Cardiac muscle cell (in vitro differentiated cells and primary cell): ENCODE results near the gene EIF4H. TPM values are rescaled to one million over a fixed set of nuclear protein-coding genes. Genes with fewer than 3 reads are reported as not detected.
"Not testable (repeated sequence)": the region's sequence is repeated elsewhere in the genome, so short reads cannot be mapped to it uniquely, and the experiment has no call there.

Experiments
- DNase-seq, 2 donors: peaks; one replicate each; pipeline versions ENCODE4 v3.0.0 to v3.0.0-alpha.2; 2010 to 2017; ENCODE audit warnings: low read depth in 1 of 2, low spot score in 1 of 2
- H3K27ac ChIP-seq: fragments of 200-600 bp; sonication (generic); 2 replicates; pipeline ENCODE4 v1.5.1; 2016
- H3K27me3 ChIP-seq: fragments of 200-600 bp; sonication (generic); 2 replicates; pipeline ENCODE4 v1.6.0; 2016; ENCODE audit warnings: control low read depth
- H3K36me3 ChIP-seq: fragments of 200-600 bp; sonication (generic); 2 replicates; pipeline ENCODE4 v1.5.1; 2016; ENCODE audit warnings: control low read depth
- H3K4me1 ChIP-seq: fragments of 200-600 bp; sonication (generic); 2 replicates; pipeline ENCODE4 v1.8.1; 2017; ENCODE audit warnings: low read depth, mild to moderate bottlenecking, mixed run types
- H3K4me3 ChIP-seq: fragments of 200-600 bp; sonication (generic); 2 replicates; pipeline ENCODE4 v1.5.1; 2016; ENCODE audit warnings: mild to moderate bottlenecking
- H3K9me3 ChIP-seq: fragments of 200-600 bp; sonication (generic); 2 replicates; pipeline ENCODE4 v1.5.1; 2017; ENCODE audit warnings: low read depth, mild to moderate bottlenecking, control low read depth
- polyA plus RNA-seq: library from polyadenylated mRNA; unstranded; fragments of >200 nt; fragmentation: Nextera tagmentation; extraction: Ambion mirVana; gene quantifications from 2 replicates; pipeline ENCODE4 v1.2.1, GENCODE V29; 2016
- total RNA-seq: library from RNA; depleted of rRNA; stranded (reverse); fragments of >200 nt; gene quantifications from 2 replicates; pipeline ENCODE4 v1.2.3, GENCODE V29; 2016
- TF ChIP-seq, protein P1 (sequence below): IDR thresholded peaks from 2 replicates; pipeline ENCODE4 v1.5.1; 2012; ENCODE audit warnings: low read depth, mild to moderate bottlenecking, low read length

EIF4H gene
- total and polyA plus RNA-seq, 2 experiments from 2014 or later = 323 to 330 TPM

GRCh38 chr7:74193913-74194312 lies 19.8 kb downstream of the EIF4H start:
- Histone ChIP-seq H3K27ac (peak overlapping the region; percentile 26), H3K27me3 (no peaks in the 10 kb centered on the region), H3K36me3 (peaks cover 60% of the 10 kb centered on the region), H3K9me3 (no peaks in the 10 kb centered on the region), H3K4me1 (peaks cover 29% of the 10 kb centered on the region), H3K4me3 (no peak overlapping the region)
- TF ChIP-seq, protein P1, sequence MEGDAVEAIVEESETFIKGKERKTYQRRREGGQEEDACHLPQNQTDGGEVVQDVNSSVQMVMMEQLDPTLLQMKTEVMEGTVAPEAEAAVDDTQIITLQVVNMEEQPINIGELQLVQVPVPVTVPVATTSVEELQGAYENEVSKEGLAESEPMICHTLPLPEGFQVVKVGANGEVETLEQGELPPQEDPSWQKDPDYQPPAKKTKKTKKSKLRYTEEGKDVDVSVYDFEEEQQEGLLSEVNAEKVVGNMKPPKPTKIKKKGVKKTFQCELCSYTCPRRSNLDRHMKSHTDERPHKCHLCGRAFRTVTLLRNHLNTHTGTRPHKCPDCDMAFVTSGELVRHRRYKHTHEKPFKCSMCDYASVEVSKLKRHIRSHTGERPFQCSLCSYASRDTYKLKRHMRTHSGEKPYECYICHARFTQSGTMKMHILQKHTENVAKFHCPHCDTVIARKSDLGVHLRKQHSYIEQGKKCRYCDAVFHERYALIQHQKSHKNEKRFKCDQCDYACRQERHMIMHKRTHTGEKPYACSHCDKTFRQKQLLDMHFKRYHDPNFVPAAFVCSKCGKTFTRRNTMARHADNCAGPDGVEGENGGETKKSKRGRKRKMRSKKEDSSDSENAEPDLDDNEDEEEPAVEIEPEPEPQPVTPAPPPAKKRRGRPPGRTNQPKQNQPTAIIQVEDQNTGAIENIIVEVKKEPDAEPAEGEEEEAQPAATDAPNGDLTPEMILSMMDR = no peak
- no peak for DNase-seq

- Histone ChIP-seq H3K27me3 (no peaks in the 10 kb centered on the region), H3K27ac (peak overlapping the region; percentile 26), H3K36me3 (peaks cover 53% of the 10 kb centered on the region), H3K4me1 (peaks cover 29% of the 10 kb centered on the region), H3K9me3 (no peaks in the 10 kb centered on the region), H3K4me3 (no peak overlapping the region)
- TF ChIP-seq, protein P1 = no peak
- DNase-seq = no peak
Observed at GRCh38 chr7:74194686-74195085, 20.5 kb downstream of the EIF4H start.

- Histone ChIP-seq H3K4me1 (peaks cover 29% of the 10 kb centered on the region), H3K36me3 (peaks cover 47% of the 10 kb centered on the region), H3K27ac (peak overlapping the region; percentile 80)
- not testable (repeated sequence) for H3K27me3 ChIP-seq, H3K4me3 ChIP-seq, H3K9me3 ChIP-seq
- DNase-seq = peak in 1 of 2 donors; percentile 59
Observed at GRCh38 chr7:74195139-74195860, 21.1 kb downstream of the EIF4H start.

DNA sequence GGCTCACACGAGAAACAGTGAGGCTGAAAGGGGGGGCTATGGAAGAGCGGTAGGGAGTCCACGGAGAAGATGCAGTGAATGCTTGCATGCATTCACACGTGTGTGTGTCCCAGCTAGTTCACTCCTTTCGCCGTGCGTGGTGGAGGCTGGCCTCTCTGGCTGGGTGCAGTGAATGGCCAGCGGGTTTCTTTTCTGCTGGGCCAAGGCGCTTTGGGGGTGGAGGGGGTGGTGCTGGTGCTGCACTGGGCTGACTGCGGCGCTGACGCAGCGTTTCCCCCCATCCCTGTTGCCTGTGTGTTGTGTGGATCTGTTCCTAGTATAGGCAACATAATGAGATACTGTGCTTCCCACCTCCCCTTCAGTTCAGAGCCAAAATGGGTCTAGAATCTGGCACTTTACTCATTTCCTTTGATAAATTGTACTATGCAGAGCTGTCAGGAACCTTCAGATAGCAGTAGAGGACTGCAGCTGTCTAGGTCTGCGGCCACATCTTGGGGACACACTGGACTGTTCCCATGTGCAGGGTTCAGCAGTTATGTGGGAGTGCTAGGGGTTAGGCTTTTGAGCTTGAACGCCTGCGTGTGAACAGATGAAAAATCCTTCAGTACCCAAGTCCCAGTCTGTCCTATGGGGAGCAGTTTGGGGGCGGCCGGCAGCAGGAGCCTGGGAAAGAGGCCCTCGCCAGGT lies 22.0 kb downstream of the EIF4H start:
- H3K9me3 ChIP-seq, H3K27me3 ChIP-seq, H3K4me3 ChIP-seq, DNase-seq: not testable (repeated sequence)
- Histone ChIP-seq H3K27ac (peak overlapping the region; percentile 80), H3K36me3 (peaks cover 38% of the 10 kb centered on the region), H3K4me1 (peaks cover 29% of the 10 kb centered on the region)

DNA sequence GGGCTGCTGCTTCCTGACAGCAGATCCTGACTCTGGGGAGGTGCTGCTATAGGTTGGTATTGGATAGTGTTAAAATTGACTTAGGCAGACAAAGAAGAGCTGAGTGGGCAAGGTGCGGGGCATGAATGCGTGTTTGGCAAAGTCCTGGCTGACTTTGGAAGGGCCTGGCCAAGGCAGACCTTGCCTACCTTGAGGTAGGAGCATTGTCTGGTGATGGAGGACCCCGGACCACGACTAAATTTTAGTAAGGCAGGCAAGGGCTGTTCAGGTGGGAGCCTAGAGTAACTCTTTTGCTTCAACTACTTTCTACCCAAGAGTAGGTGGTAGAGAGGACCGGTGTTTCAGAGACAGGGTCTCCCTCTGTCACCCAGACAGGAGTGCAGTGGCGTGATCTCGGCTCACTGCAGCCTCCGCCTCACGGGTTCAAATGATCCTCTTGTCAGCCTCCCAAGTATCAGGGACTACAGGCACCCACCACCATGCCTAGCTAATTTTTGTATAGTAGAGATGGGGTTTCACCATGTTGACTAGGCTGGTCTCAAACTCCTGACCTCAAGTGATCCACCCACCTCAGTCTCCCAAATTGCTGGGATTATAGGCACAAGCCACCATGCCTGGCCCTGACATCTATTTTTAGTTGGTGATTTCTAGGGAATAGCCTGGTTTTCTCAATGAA lies 23.4 kb downstream of the EIF4H start:
- H3K4me3 ChIP-seq = no peak overlapping the region
- peak overlapping the region; percentile 72 for H3K27ac ChIP-seq
- no peak for DNase-seq
- peaks cover 28% of the 10 kb centered on the region for H3K36me3 ChIP-seq
- TF ChIP-seq, protein P1 = no peak
- no peaks in the 10 kb centered on the region for H3K27me3 ChIP-seq
- no peaks in the 10 kb centered on the region for H3K9me3 ChIP-seq
- peaks cover 29% of the 10 kb centered on the region for H3K4me1 ChIP-seq

DNA sequence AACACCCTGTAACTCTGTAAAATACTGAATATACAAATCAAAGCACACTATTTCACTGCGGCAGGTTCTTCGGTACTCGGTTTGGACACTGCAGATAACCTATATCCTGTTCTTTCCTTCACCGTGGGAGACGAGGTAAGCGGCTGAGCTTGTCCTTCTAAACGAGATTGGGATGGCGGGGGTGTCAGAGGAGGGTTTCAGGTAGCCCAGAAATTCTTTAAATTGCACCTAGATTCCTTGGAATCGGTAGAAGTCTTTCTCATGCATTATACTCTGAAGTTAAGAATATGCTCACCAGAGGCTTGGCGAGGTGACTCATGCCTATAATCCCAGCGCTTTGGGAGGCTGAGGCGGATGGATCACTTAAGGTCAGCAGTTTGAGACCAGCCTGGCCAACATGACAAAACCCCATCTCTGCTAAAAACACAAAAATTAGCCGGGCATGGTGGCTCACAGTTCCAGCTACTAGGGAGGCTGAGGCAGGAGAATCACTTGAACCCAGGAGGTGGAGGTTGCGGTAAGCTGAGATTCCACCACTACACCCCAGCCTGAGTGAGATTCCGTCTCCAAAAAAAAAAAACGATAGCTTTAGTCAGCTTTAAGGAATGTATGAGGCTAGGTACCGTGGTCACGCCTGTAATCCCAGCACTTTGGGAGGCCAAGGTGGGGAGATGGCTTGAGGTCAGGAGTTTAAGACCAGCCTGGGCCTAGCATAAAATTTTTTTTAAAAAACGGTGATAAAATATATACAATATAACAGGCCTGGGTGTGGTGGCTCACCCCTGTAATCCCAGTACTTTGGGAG lies 25.6 kb downstream of the EIF4H start:
- peaks cover 19% of the 10 kb centered on the region for H3K4me1 ChIP-seq
- TF ChIP-seq, protein P1 = no peak
- no peak for DNase-seq
- no peak overlapping the region for H3K27ac ChIP-seq
- no peak overlapping the region for H3K4me3 ChIP-seq
- no peaks in the 10 kb centered on the region for H3K9me3 ChIP-seq
- H3K27me3 ChIP-seq = no peaks in the 10 kb centered on the region
- peaks cover 9% of the 10 kb centered on the region for H3K36me3 ChIP-seq
